ENCODE measurements around the gene ABCA7. TPM values are rescaled to one million over a fixed set of nuclear protein-coding genes. Genes with fewer than 3 reads are reported as not detected.

The ABCA7 gene
- total RNA-seq, 1 experiment from 2014 or later = 40.3 TPM

DNA sequence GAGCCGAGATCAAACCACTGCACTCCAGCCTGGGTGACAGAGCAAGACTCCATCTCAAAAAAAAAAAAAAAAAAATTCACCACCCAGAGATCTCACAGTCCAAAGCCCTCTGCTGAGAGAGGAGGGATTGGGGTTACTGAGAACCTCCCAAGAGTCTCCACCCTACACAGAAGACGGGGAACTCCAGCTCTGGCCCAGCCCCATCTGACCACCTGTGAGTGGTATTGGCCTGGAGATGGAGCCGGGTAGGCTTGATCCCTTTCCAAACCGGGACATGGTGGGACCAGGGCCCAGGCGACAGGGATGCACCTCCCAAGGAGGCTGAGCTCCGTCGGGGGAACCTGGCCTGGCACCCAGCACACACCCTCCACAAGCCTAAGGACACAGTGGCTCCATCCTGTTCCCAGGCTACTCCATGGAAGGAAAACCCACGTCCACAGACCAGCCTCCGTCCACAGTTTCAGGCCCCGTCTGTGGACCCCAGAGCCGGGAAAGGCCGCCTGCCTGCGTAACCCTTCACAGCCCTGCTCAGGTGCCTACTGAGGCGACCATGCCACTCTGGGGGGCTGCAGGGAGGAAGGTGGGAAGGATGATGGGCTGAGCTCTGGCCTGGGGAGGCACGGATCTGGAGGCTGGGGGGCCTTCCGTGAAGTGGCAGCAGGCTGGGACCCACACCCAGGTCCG lies 20.8 kb upstream of the ABCA7 start:
- TF ChIP-seq SP1 (CRISPR knock-in tag; conservative IDR thresholded peaks at IDR 0.05) (no peak), RORB (CRISPR knock-in tag; IDR thresholded peaks at IDR 0.05) (no peak), PRRX2 (CRISPR knock-in tag; IDR thresholded peaks at IDR 0.05) (no peak), SMAD3 (CRISPR knock-in tag; IDR thresholded peaks at IDR 0.05; ENCODE audit: borderline replicate concordance) (no peak), CREB1 (CRISPR knock-in tag; IDR thresholded peaks at IDR 0.05) (no peak)
- TF ChIP-seq, protein P1, sequence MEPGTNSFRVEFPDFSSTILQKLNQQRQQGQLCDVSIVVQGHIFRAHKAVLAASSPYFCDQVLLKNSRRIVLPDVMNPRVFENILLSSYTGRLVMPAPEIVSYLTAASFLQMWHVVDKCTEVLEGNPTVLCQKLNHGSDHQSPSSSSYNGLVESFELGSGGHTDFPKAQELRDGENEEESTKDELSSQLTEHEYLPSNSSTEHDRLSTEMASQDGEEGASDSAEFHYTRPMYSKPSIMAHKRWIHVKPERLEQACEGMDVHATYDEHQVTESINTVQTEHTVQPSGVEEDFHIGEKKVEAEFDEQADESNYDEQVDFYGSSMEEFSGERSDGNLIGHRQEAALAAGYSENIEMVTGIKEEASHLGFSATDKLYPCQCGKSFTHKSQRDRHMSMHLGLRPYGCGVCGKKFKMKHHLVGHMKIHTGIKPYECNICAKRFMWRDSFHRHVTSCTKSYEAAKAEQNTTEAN (CRISPR knock-in tag; IDR thresholded peaks at IDR 0.05) = no peak
- no peaks in the 10 kb centered on the region for H3K9me3 Mint-ChIP-seq
- POLR2A ChIA-PET = interaction anchor here (0.5 kb wide), 1 partner anchor 8 kb away, joined by 3 read pairs; no protein-coding TSS in a partner anchor

DNA sequence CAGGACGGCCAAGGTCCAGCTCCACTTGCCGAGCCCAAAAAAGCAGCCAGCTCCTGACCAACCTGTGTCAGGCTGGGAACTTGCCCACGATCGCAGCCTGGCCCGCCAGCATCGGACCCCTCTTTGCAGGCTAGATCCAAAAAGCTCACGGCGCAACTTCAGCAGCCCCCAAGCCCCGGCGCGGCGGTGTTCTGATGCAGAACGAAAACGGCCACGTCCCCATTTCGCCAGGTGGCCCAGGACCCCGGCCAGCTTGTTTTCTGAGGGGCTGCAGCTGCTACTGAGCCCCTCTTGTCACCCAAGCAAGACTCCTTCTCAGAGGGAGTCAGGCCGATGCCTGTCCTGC lies 20.3 kb upstream of the ABCA7 start:
- peaks cover 28% of the 10 kb centered on the region for H3K4me1 Mint-ChIP-seq
- H3K27ac Mint-ChIP-seq = no peak overlapping the region
- H3K9me3 Mint-ChIP-seq = no peaks in the 10 kb centered on the region
- TF ChIP-seq ZNF396 (CRISPR knock-in tag; IDR thresholded peaks at IDR 0.05; ENCODE audit: borderline replicate concordance) (no peak), TP53 (CRISPR knock-in tag; IDR thresholded peaks at IDR 0.05) (no peak), SMAD3 (CRISPR knock-in tag; IDR thresholded peaks at IDR 0.05; ENCODE audit: borderline replicate concordance) (no peak), JUN (CRISPR knock-in tag; IDR thresholded peaks at IDR 0.05) (no peak), KAT7 (CRISPR knock-in tag; IDR thresholded peaks at IDR 0.05; ENCODE audit: borderline replicate concordance) (no peak)
- TF ChIP-seq, protein P2, sequence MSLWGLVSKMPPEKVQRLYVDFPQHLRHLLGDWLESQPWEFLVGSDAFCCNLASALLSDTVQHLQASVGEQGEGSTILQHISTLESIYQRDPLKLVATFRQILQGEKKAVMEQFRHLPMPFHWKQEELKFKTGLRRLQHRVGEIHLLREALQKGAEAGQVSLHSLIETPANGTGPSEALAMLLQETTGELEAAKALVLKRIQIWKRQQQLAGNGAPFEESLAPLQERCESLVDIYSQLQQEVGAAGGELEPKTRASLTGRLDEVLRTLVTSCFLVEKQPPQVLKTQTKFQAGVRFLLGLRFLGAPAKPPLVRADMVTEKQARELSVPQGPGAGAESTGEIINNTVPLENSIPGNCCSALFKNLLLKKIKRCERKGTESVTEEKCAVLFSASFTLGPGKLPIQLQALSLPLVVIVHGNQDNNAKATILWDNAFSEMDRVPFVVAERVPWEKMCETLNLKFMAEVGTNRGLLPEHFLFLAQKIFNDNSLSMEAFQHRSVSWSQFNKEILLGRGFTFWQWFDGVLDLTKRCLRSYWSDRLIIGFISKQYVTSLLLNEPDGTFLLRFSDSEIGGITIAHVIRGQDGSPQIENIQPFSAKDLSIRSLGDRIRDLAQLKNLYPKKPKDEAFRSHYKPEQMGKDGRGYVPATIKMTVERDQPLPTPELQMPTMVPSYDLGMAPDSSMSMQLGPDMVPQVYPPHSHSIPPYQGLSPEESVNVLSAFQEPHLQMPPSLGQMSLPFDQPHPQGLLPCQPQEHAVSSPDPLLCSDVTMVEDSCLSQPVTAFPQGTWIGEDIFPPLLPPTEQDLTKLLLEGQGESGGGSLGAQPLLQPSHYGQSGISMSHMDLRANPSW (CRISPR knock-in tag; conservative IDR thresholded peaks at IDR 0.05; ENCODE audit: low read depth) = no peak
- TF ChIP-seq, protein P3, sequence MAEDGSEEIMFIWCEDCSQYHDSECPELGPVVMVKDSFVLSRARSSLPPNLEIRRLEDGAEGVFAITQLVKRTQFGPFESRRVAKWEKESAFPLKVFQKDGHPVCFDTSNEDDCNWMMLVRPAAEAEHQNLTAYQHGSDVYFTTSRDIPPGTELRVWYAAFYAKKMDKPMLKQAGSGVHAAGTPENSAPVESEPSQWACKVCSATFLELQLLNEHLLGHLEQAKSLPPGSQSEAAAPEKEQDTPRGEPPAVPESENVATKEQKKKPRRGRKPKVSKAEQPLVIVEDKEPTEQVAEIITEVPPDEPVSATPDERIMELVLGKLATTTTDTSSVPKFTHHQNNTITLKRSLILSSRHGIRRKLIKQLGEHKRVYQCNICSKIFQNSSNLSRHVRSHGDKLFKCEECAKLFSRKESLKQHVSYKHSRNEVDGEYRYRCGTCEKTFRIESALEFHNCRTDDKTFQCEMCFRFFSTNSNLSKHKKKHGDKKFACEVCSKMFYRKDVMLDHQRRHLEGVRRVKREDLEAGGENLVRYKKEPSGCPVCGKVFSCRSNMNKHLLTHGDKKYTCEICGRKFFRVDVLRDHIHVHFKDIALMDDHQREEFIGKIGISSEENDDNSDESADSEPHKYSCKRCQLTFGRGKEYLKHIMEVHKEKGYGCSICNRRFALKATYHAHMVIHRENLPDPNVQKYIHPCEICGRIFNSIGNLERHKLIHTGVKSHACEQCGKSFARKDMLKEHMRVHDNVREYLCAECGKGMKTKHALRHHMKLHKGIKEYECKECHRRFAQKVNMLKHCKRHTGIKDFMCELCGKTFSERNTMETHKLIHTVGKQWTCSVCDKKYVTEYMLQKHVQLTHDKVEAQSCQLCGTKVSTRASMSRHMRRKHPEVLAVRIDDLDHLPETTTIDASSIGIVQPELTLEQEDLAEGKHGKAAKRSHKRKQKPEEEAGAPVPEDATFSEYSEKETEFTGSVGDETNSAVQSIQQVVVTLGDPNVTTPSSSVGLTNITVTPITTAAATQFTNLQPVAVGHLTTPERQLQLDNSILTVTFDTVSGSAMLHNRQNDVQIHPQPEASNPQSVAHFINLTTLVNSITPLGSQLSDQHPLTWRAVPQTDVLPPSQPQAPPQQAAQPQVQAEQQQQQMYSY (CRISPR knock-in tag; IDR thresholded peaks at IDR 0.05) = no peak
- TF ChIP-seq, protein P4, sequence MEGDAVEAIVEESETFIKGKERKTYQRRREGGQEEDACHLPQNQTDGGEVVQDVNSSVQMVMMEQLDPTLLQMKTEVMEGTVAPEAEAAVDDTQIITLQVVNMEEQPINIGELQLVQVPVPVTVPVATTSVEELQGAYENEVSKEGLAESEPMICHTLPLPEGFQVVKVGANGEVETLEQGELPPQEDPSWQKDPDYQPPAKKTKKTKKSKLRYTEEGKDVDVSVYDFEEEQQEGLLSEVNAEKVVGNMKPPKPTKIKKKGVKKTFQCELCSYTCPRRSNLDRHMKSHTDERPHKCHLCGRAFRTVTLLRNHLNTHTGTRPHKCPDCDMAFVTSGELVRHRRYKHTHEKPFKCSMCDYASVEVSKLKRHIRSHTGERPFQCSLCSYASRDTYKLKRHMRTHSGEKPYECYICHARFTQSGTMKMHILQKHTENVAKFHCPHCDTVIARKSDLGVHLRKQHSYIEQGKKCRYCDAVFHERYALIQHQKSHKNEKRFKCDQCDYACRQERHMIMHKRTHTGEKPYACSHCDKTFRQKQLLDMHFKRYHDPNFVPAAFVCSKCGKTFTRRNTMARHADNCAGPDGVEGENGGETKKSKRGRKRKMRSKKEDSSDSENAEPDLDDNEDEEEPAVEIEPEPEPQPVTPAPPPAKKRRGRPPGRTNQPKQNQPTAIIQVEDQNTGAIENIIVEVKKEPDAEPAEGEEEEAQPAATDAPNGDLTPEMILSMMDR (IDR thresholded peaks at IDR 0.05) = no peak
- ChIA-PET POLR2A (interaction anchor here (0.5 to 0.6 kb wide), 2 partner anchors 8 to 386 kb away, joined by 3 to 5 read pairs; no protein-coding TSS in a partner anchor), CTCF (interaction anchor here (1.3 to 2.1 kb wide), 4 partner anchors 16 to 225 kb away, joined by 3 to 6 read pairs (median 4); partner anchors contain the start of genes ABCA7 and GRIN3B)
- ATAC-seq (no peak), DNase-seq (ENCODE audit: low spot score) (no peak)
- H3K36me3 Mint-ChIP-seq = no peaks in the 10 kb centered on the region
- peak overlapping the region; percentile 83 for H3K4me3 Mint-ChIP-seq
- H3K27me3 Mint-ChIP-seq (ENCODE audit: low read depth) = no peaks in the 10 kb centered on the region

More for the DNA sequence above, 20.8 kb upstream of the ABCA7 start:
- CTCF ChIA-PET = interaction anchor here (1.3 to 2.1 kb wide), 4 partner anchors 17 to 225 kb away, joined by 3 to 6 read pairs (median 4); partner anchors contain the start of genes ABCA7 and GRIN3B
- H3K36me3 Mint-ChIP-seq = no peaks in the 10 kb centered on the region; the same call in 1 of the 2 replicates
- ATAC-seq = no peak
- no peak for DNase-seq (ENCODE audit: low spot score)
- H3K4me1 Mint-ChIP-seq = peaks cover 28% of the 10 kb centered on the region
- peak overlapping the region; percentile 83 for H3K4me3 Mint-ChIP-seq
- peak overlapping the region; percentile 27; the same call in 1 of the 2 replicates for H3K27ac Mint-ChIP-seq
- no peaks in the 10 kb centered on the region for H3K27me3 Mint-ChIP-seq (ENCODE audit: low read depth)
